Caco-2 (cell line): ENCODE measurements around the gene RHEX. TPM values are rescaled to one million over a fixed set of nuclear protein-coding genes. Genes with fewer than 3 reads are reported as not detected.

Source experiments
- BruUV-seq: library from RNA; stranded (reverse); fragments of 400-500 nt; replicated peaks from 2 replicates; lab custom pipeline; 2021; lab: Mats Ljungman, UMichigan
- CTCF ChIA-PET: fragments of 300-600 bp; sonication (Branson Sonifier 250); formaldehyde crosslinking; loops from one replicate; lab custom pipeline; 2022; ENCODE audit warnings: antibody characterized with exemption; lab: Charles Lee
- POLR2A ChIA-PET: fragments of 300-600 bp; sonication (Branson Sonifier 250); formaldehyde crosslinking; loops from one replicate; lab custom pipeline; 2022; ENCODE audit warnings: antibody characterized with exemption; lab: Charles Lee
- DNase-seq, 2 experiments: peaks; one replicate each; pipeline versions ENCODE4 v3.0.0 to v3.0.0-alpha.2; 2020 to 2022
- H3K27me3 ChIP-seq: replicated peaks from 2 replicates; pipeline ENCODE4 v1.6.0; 2011; ENCODE audit warnings: low read length; ENCODE audit not compliant: control insufficient read depth, insufficient read depth
- H3K36me3 ChIP-seq: 2 replicates; pipeline ENCODE4 v1.5.1; 2011; ENCODE audit warnings: low read length; ENCODE audit not compliant: control insufficient read depth, insufficient read depth
- H3K4me1 ChIP-seq: fragments of 250-450 bp; sonication (Bioruptor Pico); 2 replicates; pipeline ENCODE4 v1.5.1; 2020; ENCODE audit warnings: mild to moderate bottlenecking
- H3K4me3 ChIP-seq: 2 replicates; pipeline ENCODE4 v1.5.1; 2011; ENCODE audit warnings: low read depth, mild to moderate bottlenecking, control low read depth, low read length
- H3K9me3 ChIP-seq: fragments of 250-450 bp; sonication (Bioruptor Pico); 2 replicates; pipeline ENCODE4 v1.5.1; 2020; ENCODE audit warnings: mild to moderate bottlenecking, moderate library complexity
- H3K27ac Mint-ChIP-seq: one replicate; pipeline ENCODE4 v1.8.0; 2022; ENCODE audit warnings: mixed read lengths; ENCODE audit not compliant: unreplicated experiment
- H3K27me3 Mint-ChIP-seq: one replicate; pipeline ENCODE4 v1.8.0; 2022; ENCODE audit warnings: mixed read lengths; ENCODE audit not compliant: insufficient read depth, unreplicated experiment
- H3K36me3 Mint-ChIP-seq: one replicate; pipeline ENCODE4 v1.8.0; 2022; ENCODE audit warnings: mild to moderate bottlenecking, mixed read lengths; ENCODE audit not compliant: insufficient read depth, unreplicated experiment
- H3K4me1 Mint-ChIP-seq: one replicate; pipeline ENCODE4 v1.8.0; 2022; ENCODE audit warnings: low read depth, mixed read lengths; ENCODE audit not compliant: unreplicated experiment
- H3K4me3 Mint-ChIP-seq: one replicate; pipeline ENCODE4 v1.8.0; 2022; ENCODE audit warnings: mild to moderate bottlenecking, moderate library complexity, mixed read lengths; ENCODE audit not compliant: unreplicated experiment
- H3K9me3 Mint-ChIP-seq: one replicate; pipeline ENCODE4 v1.8.0; 2022; ENCODE audit warnings: mixed read lengths; ENCODE audit not compliant: unreplicated experiment
- intact Hi-C: fragments of 100-400 bp; cut with micrococcal nuclease; formaldehyde crosslinking; loops from one replicate; pipeline ENCODE4 v1.10.0; 2022; ENCODE audit not compliant: unreplicated experiment
- total RNA-seq: library from RNA; stranded (reverse); gene quantifications from 2 replicates; pipeline ENCODE4 v1.2.3, GENCODE V29; 2022
- TF ChIP-seq, protein P1 (sequence below), 2 experiments: fragments of 200-600 bp in 1 of 2; IDR thresholded peaks; 1 replicate in 1 of 2; 2 replicates in 1 of 2; pipeline versions ENCODE4 v1.5.1 to v1.8.0; 2011 to 2022; ENCODE audit warnings: antibody characterized with exemption in 1 of 2, control low read depth in 1 of 2, inconsistent platforms in 1 of 2, low read depth in 1 of 2, low read length in 1 of 2, mild to moderate bottlenecking in 1 of 2, moderate library complexity in 1 of 2; ENCODE audit not compliant: insufficient read depth in 1 of 2, severe bottlenecking in 1 of 2, unreplicated experiment in 1 of 2

Gene RHEX
- total RNA-seq, 1 experiment from 2014 or later, result not detected

DNA sequence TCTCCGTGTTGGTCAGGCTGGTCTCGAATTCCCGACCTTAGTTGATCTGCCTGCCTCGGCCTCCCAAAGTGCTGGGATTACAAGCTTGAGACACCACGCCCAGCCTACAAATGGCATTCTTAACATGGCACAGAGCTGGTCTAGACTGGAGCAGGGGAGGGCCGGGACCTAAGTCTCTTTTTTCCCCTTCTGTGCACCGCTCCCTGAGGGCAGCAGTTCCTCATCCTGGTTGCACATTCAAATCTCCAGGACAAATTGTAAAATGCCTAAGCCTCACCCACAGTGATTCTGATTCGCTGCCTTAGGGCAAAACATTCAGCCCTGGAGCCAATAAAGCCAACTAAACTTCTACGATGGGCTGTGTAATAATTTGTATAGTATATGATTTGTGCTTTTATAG is 74.4 kb downstream of the RHEX start:
- Mint-ChIP-seq H3K4me3 (no peak overlapping the region), H3K9me3 (no peaks in the 10 kb centered on the region)
- no peaks in the 10 kb centered on the region for H3K36me3 ChIP-seq

DNA sequence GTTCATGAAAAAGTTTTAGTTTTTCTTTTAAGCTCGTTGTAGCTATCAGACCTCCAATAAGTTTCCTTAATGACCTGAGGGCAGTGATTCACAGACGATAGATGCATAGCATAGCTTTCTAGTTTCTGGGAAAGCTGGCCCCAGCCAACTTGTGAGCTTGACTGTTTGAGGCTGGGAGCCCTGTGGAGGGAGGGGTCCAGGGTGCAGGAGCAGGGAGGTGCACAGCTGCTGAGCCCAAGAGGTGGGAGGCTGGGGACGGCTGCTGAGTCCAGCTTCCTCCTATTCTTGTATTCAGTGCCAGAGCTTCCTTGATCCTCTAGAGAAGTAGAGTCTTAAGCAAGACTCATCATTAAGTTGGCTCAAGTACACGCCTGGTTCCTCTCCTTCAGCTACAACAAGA is 75.2 kb downstream of the RHEX start:
- H3K27me3 Mint-ChIP-seq, result peaks cover 22% of the 10 kb centered on the region
- Histone ChIP-seq H3K4me1 (no peaks in the 10 kb centered on the region), H3K4me3 (no peak overlapping the region), H3K9me3 (no peaks in the 10 kb centered on the region), H3K36me3 (no peaks in the 10 kb centered on the region), H3K27me3 (no peaks in the 10 kb centered on the region; the same call in 1 of the 2 replicates)
- no peak overlapping the region for H3K4me3 Mint-ChIP-seq
- POLR2A ChIA-PET, result no interaction called here
- no peaks in the 10 kb centered on the region for H3K36me3 Mint-ChIP-seq
- no peaks in the 10 kb centered on the region for H3K9me3 Mint-ChIP-seq
- DNase-seq, result no peak
- intact Hi-C loops, result no loop called here
- CTCF ChIA-PET, result no interaction called here
- no peaks in the 10 kb centered on the region for H3K4me1 Mint-ChIP-seq
- TF ChIP-seq, protein P1, sequence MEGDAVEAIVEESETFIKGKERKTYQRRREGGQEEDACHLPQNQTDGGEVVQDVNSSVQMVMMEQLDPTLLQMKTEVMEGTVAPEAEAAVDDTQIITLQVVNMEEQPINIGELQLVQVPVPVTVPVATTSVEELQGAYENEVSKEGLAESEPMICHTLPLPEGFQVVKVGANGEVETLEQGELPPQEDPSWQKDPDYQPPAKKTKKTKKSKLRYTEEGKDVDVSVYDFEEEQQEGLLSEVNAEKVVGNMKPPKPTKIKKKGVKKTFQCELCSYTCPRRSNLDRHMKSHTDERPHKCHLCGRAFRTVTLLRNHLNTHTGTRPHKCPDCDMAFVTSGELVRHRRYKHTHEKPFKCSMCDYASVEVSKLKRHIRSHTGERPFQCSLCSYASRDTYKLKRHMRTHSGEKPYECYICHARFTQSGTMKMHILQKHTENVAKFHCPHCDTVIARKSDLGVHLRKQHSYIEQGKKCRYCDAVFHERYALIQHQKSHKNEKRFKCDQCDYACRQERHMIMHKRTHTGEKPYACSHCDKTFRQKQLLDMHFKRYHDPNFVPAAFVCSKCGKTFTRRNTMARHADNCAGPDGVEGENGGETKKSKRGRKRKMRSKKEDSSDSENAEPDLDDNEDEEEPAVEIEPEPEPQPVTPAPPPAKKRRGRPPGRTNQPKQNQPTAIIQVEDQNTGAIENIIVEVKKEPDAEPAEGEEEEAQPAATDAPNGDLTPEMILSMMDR (IDR thresholded peaks at IDR 0.05; ENCODE audit: insufficient read depth in 1 of 2, low read depth in 1 of 2, low read length in 1 of 2, severe bottlenecking in 1 of 2, unreplicated experiment in 1 of 2), result no peak
- BruUV-seq, result no TSS peak
- no peak overlapping the region for H3K27ac Mint-ChIP-seq

More for the DNA sequence above, 74.4 kb downstream of the RHEX start:
- ChIA-PET POLR2A (no interaction called here), CTCF (no interaction called here)
- no peaks in the 10 kb centered on the region for H3K4me1 Mint-ChIP-seq
- Histone ChIP-seq H3K4me1 (no peaks in the 10 kb centered on the region), H3K9me3 (no peaks in the 10 kb centered on the region), H3K27me3 (no peaks in the 10 kb centered on the region; the same call in 1 of the 2 replicates), H3K4me3 (no peak overlapping the region)
- BruUV-seq, result no TSS peak
- H3K27me3 Mint-ChIP-seq, result peaks cover 22% of the 10 kb centered on the region
- TF ChIP-seq, protein P1 (IDR thresholded peaks at IDR 0.05; ENCODE audit: insufficient read depth in 1 of 2, low read depth in 1 of 2, low read length in 1 of 2, severe bottlenecking in 1 of 2, unreplicated experiment in 1 of 2), result no peak
- H3K27ac Mint-ChIP-seq, result no peak overlapping the region
- intact Hi-C loops, result no loop called here
- no peaks in the 10 kb centered on the region for H3K36me3 Mint-ChIP-seq
- DNase-seq, result no peak

DNA sequence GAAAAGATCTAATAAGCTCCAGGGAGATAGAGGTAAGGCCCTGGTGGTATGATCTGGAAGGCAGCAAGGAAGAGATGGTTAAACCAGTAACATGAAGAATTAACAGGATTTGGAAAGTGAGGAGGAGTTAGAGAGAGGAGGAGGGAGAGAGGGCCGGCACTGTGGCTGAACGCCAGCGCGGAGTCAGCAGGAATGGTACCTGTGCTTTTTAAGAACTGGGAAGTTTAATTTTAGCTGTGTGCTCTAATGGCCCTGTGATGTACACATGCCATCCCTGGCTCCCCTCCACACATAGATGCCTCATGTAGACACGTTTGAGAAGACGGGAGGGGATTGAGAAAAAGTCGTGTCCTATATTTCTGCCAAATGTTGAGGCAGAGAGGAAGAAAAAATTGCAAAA is 78.1 kb downstream of the RHEX start:
- Histone ChIP-seq H3K27me3 (no peaks in the 10 kb centered on the region; the same call in 1 of the 2 replicates), H3K4me3 (no peak overlapping the region), H3K9me3 (no peaks in the 10 kb centered on the region), H3K36me3 (no peaks in the 10 kb centered on the region), H3K4me1 (no peaks in the 10 kb centered on the region)
- TF ChIP-seq, protein P1 (IDR thresholded peaks at IDR 0.05; ENCODE audit: insufficient read depth in 1 of 2, low read depth in 1 of 2, low read length in 1 of 2, severe bottlenecking in 1 of 2, unreplicated experiment in 1 of 2), result no peak
- no peaks in the 10 kb centered on the region for H3K4me1 Mint-ChIP-seq
- intact Hi-C loops, result no loop called here
- CTCF ChIA-PET, result no interaction called here
- no peak overlapping the region for H3K27ac Mint-ChIP-seq
- BruUV-seq, result no TSS peak
- no peaks in the 10 kb centered on the region for H3K9me3 Mint-ChIP-seq
- DNase-seq, result no peak
- no peaks in the 10 kb centered on the region for H3K36me3 Mint-ChIP-seq
- POLR2A ChIA-PET, result no interaction called here
- H3K4me3 Mint-ChIP-seq, result no peak overlapping the region
- H3K27me3 Mint-ChIP-seq, result peaks cover 9% of the 10 kb centered on the region
